PFSK-1 (cell line): Measurements from ENCODE around the gene SNTN.

Source experiments
- POLR2AphosphoS5 ChIP-seq: IDR thresholded peaks from 2 replicates; pipeline ENCODE4 v1.6.1; 2012; ENCODE audit warnings: low read depth, mild to moderate bottlenecking, control low read depth, low read length, moderate library complexity
- SIN3A ChIP-seq: IDR thresholded peaks from 2 replicates; pipeline ENCODE4 v1.6.1; 2012; ENCODE audit warnings: mild to moderate bottlenecking, low read length, moderate library complexity, borderline replicate concordance; ENCODE audit not compliant: insufficient read depth
- TAF1 ChIP-seq: IDR thresholded peaks from 2 replicates; pipeline ENCODE4 v1.6.1; 2012; ENCODE audit warnings: low read length, control low read depth, borderline replicate concordance; ENCODE audit not compliant: insufficient read depth

DNA sequence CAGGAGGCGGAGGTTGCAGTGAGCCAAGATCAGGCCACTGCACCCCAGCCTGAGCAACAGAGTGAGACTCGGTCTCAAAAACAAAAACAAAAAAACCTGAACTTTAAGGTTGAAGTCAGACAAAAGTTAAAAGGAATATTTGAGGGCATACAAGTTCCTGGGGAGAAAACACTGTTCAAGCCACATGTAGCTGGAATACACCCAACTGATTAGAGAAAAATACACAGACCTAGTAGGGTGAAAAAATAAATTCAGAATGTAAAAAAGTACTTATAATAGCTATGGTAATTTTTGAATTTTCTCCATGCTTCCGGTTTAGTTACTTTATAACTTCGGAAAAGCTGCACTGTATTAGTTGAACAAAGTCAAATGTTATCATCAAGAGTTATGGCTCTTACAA is 42.6 kb upstream of the SNTN start:
- TF ChIP-seq POLR2AphosphoS5, result no peak
- no peak for TF ChIP-seq SIN3A
- TF ChIP-seq TAF1, result no peak
